GM18519 (cell line): Measurements from ENCODE around the gene TAPBPL.
"Not testable (repeated sequence)": the region's sequence is repeated elsewhere in the genome, so short reads cannot be mapped to it uniquely, and the experiment has no call there.

Experiments used
- ATAC-seq: cut with Tn5 transposase; IDR thresholded peaks from one replicate; pipeline ENCODE4 v1.9.1; 2021; ENCODE audit warnings: mild to moderate bottlenecking, moderate library complexity; ENCODE audit not compliant: unreplicated experiment, low FRiP score

TAPBPL gene

GRCh38 chr12:6460751-6461371 is 9.0 kb downstream of the TAPBPL start:
- ATAC-seq, result no peak

GRCh38 chr12:6461401-6462233 is 9.8 kb downstream of the TAPBPL start:
- ATAC-seq, result no peak

GRCh38 chr12:6462234-6462995 is 10.6 kb downstream of the TAPBPL start:
- ATAC-seq, result no peak

GRCh38 chr12:6463216-6463615 is 11.4 kb downstream of the TAPBPL start:
- no peak for ATAC-seq

GRCh38 chr12:6463858-6464257 is 12.0 kb downstream of the TAPBPL start:
- ATAC-seq, result no peak

- no peak for ATAC-seq
These were observed 12.7 kb downstream of the TAPBPL start for GRCh38 chr12:6464531-6464930.

- no peak for ATAC-seq
These were observed 13.8 kb downstream of the TAPBPL start for GRCh38 chr12:6465467-6466183.

- no peak for ATAC-seq
These were observed 14.3 kb downstream of the TAPBPL start for GRCh38 chr12:6466184-6466573.

- ATAC-seq, result not testable (repeated sequence)
These were observed 14.9 kb downstream of the TAPBPL start for GRCh38 chr12:6466751-6467150.

GRCh38 chr12:6467571-6468282 is 15.9 kb downstream of the TAPBPL start:
- not testable (repeated sequence) for ATAC-seq

- ATAC-seq, result no peak
These were observed 16.4 kb downstream of the TAPBPL start for GRCh38 chr12:6468283-6468575.

GRCh38 chr12:6469092-6469491 is 17.2 kb downstream of the TAPBPL start:
- no peak for ATAC-seq

GRCh38 chr12:6469609-6470374 is 17.9 kb downstream of the TAPBPL start:
- no peak for ATAC-seq

GRCh38 chr12:6470375-6471163 is 18.7 kb downstream of the TAPBPL start, which contains the start of gene VAMP1:
TSS of gene VAMP1 (minus strand) at chr12:6470677. CDS start at chr12:6470531, 146 bp downstream.
- ATAC-seq, result peak; percentile 57

GRCh38 chr12:6471989-6472360 is 20.1 kb downstream of the TAPBPL start:
- ATAC-seq, result no peak

- no peak for ATAC-seq
These were observed 20.6 kb downstream of the TAPBPL start for GRCh38 chr12:6472491-6472890.

GRCh38 chr12:6475233-6475975 is 23.6 kb downstream of the TAPBPL start:
- ATAC-seq, result not testable (repeated sequence)

- no peak for ATAC-seq
These were observed 24.6 kb downstream of the TAPBPL start for GRCh38 chr12:6476489-6476888.
